RWPE1 (cell line): ENCODE measurements around the gene PDCL2.
"Not testable (repeated sequence)": the region's sequence is repeated elsewhere in the genome, so short reads cannot be mapped to it uniquely, and the experiment has no call there.

ENCODE experiments used
- CTCF ChIA-PET: fragments of 350-600 bp; sonication (Branson Sonifier 250); formaldehyde crosslinking; extraction: SDS; loops from one replicate; lab custom pipeline; 2021; lab: Yijun Ruan, JAX
- POLR2A ChIA-PET: fragments of 400-600 bp; formaldehyde crosslinking; extraction: SDS; loops from one replicate; lab custom pipeline; 2020; ENCODE audit warnings: antibody characterized with exemption; ENCODE audit not compliant: low non-redundant PET; lab: Yijun Ruan, JAX
- DNase-seq: peaks from one replicate; pipeline ENCODE4 v3.0.0; 2012; ENCODE audit warnings: low spot score
- H3K27ac ChIP-seq: fragments of 450-650 bp; 2 replicates; pipeline ENCODE4 v1.5.1; 2017
- TF ChIP-seq, protein P1 (sequence below): fragments of 450-650 bp; conservative IDR thresholded peaks from 2 replicates; pipeline ENCODE4 v1.5.1; 2017; ENCODE audit warnings: low read depth, mild to moderate bottlenecking

PDCL2 gene

DNA sequence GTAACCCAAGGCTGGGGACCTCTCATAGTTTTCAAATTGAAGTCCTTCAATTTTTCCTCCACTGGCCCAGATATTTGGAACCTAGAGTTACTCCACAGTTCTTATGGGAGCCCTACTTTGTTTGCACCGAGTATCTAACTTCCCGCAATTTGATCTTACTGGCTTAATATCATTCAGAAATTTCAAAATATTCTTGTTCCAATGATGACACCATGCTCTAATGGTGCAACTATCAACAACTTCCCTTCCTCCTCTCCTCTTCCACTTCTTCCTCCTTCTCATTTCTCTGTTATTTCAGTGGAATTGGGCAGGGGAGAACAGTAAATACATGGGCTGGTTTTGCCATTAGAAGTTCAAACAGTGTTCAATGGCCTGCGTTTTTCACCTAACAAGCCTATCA is 20.2 kb downstream of the PDCL2 start:
- no peak for DNase-seq
- ChIA-PET CTCF (no interaction called here), POLR2A (no interaction called here)
- H3K27ac ChIP-seq: no peak overlapping the region
- TF ChIP-seq, protein P1, sequence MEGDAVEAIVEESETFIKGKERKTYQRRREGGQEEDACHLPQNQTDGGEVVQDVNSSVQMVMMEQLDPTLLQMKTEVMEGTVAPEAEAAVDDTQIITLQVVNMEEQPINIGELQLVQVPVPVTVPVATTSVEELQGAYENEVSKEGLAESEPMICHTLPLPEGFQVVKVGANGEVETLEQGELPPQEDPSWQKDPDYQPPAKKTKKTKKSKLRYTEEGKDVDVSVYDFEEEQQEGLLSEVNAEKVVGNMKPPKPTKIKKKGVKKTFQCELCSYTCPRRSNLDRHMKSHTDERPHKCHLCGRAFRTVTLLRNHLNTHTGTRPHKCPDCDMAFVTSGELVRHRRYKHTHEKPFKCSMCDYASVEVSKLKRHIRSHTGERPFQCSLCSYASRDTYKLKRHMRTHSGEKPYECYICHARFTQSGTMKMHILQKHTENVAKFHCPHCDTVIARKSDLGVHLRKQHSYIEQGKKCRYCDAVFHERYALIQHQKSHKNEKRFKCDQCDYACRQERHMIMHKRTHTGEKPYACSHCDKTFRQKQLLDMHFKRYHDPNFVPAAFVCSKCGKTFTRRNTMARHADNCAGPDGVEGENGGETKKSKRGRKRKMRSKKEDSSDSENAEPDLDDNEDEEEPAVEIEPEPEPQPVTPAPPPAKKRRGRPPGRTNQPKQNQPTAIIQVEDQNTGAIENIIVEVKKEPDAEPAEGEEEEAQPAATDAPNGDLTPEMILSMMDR: no peak

DNA sequence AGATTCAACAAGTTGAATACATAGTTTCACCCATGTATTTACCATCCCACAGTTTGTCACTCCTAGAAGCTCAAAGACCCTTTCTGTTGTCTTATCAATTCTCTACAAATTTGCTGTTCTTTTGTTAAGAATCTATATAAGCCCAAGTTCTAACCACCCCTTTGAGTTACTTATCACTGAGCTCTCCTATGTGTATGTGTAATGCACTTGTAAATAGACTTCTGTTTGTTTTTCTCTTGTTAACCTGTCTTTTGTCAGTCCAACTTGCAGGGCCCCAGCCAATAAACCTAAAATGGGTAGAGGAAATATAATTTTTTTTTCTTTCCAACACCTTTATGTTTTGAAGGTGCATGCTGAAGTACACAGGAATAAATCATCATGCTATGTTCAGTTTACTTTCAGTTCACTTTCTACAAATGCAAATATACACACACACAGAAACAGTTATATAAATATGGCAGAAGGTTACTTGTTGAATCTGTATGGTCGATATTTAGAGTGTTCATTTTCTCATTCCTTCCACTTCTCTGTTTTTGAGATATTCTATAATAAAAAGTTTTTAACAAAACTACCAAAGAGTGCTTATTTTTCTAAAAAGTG is 23.0 kb downstream of the PDCL2 start:
- ChIA-PET CTCF (no interaction called here), POLR2A (no interaction called here)
- no peak for DNase-seq
- TF ChIP-seq, protein P1: no peak
- no peak overlapping the region for H3K27ac ChIP-seq

DNA sequence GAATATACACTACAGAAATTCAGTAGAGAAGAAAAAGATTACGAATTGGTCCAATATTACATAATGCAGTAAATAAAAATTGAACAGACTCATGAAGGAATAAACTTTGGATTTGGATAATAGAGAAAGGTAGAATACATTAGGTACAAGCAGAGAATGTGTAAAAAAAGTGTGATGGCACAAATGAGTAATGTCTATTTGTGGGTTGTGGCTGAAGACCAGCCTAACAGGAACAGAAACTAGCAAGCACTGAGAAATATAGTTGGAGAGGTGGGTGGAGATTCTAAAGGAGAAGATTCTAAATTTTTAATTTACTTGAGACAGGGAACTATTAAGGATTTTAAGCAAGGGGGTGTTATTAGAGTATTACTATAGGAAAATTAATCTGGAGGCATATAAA is 30.2 kb downstream of the PDCL2 start:
- TF ChIP-seq, protein P1: no peak
- POLR2A ChIA-PET: no interaction called here
- no peak for DNase-seq
- CTCF ChIA-PET: interaction anchor here (0.6 kb wide), 1 partner anchor 28 kb away, joined by 3 read pairs; no protein-coding TSS in a partner anchor
- no peak overlapping the region for H3K27ac ChIP-seq

DNA sequence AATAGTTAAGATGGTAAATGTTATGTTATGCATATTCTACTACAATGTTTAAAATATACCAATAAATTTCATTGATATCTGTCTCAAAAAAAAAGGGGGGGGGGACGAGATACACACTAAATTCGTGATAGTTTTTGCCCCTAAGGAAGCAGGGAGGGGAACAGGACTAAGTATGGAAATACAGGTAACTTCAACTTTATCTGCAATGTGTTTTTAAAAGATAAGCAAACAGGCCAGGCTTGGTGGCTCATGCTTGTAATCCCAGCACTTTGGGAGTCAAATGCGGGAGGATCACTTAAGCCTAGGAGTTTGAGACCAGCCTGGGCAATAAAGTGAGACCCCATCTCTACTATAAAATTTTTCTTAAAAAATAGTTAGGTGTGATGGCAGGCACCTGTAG is 31.9 kb downstream of the PDCL2 start:
- TF ChIP-seq, protein P1: no peak
- CTCF ChIA-PET: no interaction called here
- H3K27ac ChIP-seq: no peak overlapping the region
- POLR2A ChIA-PET: no interaction called here
- DNase-seq: no peak

DNA sequence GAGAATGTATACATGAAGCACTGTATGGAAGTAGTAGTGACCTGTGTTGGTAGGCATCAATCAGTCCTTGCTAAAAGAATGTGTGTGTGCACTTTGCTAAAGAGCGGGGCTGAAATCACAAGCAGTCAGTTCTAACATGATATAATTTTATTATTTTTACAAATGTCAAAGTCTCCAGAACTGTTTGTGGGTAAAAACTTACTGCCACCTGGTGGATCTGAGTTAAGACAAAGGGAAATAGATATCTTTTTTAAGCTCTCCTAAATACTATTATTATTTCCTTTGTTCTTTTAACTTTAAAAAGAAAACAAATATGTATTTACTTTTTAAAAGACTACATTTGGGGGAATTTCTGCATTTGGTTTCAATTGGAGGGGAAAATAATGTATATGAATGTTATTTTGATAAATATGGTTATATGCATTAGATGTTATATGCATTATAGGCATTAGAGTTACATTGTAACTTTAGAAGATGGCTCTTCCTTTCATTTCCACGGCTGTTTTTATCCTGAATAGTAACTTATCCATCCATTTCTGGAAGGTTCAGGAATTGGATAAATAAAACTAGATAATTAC is 37.5 kb downstream of the PDCL2 start:
- TF ChIP-seq, protein P1: peak; percentile 37
- DNase-seq: peak; percentile 34
- no peak overlapping the region for H3K27ac ChIP-seq
- ChIA-PET CTCF (interaction anchor here (0.6 to 1.0 kb wide), 5 partner anchors 81 to 487 kb away, joined by 3 to 5 read pairs (median 4); partner anchors contain the start of gene NMU), POLR2A (no interaction called here)

DNA sequence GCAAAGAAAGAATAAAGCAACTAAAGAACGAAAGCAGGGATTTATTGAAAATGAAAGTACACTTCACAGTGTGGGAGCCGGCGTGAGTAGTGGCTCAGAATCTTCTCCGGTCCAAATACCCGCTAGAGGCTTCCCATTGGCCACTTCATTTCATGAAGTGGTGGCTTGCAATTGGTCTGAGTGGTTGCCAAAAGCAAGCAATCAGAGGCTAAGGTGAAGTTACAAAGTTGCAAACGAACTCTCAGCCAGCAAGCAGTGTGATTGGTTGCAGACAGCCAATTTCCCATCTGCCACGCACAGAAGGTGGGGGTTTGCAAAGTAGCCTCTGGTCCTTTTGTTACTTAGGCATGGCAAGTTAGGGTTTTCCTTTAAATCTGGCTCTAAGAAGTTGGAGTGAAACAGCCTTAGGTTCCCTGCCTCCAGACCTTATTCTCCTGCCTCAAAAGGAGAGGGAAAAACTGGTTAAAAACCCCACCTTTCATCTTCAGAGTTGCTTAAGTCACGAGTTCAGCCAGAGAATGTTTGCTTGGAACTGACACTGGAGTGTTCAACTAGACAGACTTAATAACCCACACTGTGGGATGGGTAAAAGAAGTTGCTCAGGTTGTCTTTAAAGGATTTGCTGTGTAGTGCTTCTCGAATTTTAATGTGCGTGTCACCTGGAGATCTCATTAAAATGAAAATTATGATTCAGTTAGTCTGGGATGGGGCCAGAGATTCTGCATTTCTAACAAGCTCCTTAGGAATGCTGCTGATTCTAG is 38.4 kb downstream of the PDCL2 start:
- ChIA-PET POLR2A (no interaction called here), CTCF (interaction anchor here (0.7 kb wide), 2 partner anchors 16 to 150 kb away, joined by 3 to 5 read pairs; no protein-coding TSS in a partner anchor)
- TF ChIP-seq, protein P1: no peak
- DNase-seq: no peak
- H3K27ac ChIP-seq: no peak overlapping the region

DNA sequence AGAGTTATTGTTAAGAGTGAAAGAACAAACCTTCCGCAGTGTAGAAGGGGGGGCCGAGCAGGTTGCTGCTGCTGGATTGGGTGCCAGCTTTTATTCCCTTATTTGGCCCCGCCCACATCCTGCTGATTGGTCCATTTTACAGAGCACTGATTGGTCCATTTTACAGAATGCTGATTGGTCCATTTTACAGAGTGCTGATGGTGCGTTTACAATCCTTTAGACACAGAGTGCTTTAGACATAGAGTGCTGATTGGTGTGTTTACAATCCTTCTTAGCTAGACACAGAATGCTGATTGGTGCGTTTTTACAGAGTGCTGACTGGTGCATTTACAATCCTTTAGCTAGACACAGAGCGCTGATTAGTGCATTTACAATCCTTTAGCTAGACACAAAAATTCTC is 40.1 kb downstream of the PDCL2 start:
- POLR2A ChIA-PET, CTCF ChIA-PET, H3K27ac ChIP-seq, DNase-seq: not testable (repeated sequence)
